Stimulated activated CD4-positive, alpha-beta T cell treated with anti-CD3 and anti-CD28 coated beads, Interleukin-12 subunit alpha, Interleukin-12 subunit beta, amount 100 ng/mL, for 24 hours (primary cell): ENCODE data around the gene MRPL23.
"Not testable (repeated sequence)": the region's sequence is repeated elsewhere in the genome, so short reads cannot be mapped to it uniquely, and the experiment has no call there.

ENCODE experiments used
- DNase-seq, 2 experiments: peaks; one replicate each; pipeline ENCODE4 v3.0.0-alpha.2; 2020; ENCODE audit warnings: low read depth in 2 of 2

Gene MRPL23

GRCh38 chr11:1933416-1934334 is 13.5 kb upstream of the MRPL23 start:
- DNase-seq = no peak

- no peak for DNase-seq
These were observed 12.6 kb upstream of the MRPL23 start for GRCh38 chr11:1934335-1935155.

GRCh38 chr11:1935156-1936071 is 11.7 kb upstream of the MRPL23 start:
- DNase-seq = no peak

DNA sequence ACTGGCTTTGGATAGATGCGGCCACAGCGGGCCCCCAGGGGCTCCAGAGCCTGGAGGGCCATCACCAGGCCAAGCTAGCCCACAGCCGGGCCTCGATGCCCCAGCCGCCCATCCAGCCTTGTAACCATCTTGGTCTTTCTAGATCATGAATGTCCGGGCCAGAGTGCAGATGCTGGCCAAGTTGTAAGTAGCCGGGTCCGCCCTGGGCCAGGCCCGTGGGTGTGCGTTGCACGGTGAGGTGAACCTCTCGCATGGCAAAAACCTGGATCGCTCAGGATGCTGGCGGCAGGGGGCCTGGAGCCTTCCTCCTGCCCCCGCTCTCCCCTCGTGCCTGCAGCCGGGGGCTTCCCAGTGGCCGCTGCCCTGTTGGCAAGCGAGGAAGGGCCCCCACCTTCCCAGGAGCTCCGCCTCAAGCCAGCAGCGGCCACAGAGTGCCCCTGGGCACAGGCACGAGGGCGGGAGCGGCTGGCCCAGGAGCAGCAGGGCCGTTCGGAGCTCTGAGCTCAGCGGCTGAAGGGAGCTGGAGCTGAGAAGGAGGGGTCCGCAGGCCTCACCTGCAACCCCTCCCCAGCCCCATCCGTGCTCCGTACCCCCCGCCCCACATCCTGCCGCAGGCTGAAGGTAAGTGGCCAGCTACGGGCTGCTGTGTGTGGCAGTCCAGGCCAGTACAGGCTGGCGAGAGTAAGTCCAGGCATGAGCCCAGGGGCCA is 10.9 kb upstream of the MRPL23 start:
- DNase-seq = no peak

DNA sequence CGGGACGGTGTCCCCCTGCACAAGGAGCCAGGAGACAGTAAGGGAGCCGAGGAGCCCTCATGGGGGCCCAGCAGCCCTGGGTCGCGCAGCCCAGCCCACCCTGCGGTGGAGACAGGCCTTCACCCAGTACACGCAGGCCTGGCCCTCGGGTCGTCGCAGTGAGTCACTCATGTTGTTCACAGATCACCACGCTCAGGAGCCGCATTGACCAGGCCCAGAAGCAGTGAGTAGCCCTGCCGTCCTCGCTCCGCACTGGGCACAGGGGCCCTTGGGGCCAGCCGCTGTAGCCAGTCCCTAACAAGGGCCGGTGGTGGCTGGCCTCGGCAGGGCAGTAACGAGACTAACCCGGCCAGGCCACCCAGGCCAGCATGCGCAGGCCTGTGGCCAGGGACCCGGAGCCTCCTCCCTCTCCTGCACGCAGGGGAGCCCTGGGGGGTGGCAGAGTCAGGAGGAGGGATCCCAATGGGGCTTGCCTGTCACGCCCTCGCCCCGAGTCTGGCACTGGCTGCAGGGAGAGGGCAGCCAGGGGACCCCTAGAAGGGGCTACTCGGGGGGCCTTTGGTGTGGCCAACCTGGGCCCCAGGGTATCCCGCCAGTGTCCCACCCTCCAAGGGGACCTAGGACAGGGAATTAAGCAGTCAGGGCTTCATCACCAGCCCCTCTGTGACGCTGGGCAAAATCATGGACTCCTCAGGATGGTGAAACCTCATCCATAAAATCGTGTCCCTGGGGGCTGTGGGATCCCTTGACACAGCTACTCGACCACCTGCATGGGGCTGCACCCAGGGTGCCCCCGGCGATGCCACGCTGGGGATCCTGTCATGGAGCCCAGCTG is 10.1 kb upstream of the MRPL23 start:
- no peak for DNase-seq

GRCh38 chr11:1937616-1938342 is 9.4 kb upstream of the MRPL23 start:
- DNase-seq = no peak

DNA sequence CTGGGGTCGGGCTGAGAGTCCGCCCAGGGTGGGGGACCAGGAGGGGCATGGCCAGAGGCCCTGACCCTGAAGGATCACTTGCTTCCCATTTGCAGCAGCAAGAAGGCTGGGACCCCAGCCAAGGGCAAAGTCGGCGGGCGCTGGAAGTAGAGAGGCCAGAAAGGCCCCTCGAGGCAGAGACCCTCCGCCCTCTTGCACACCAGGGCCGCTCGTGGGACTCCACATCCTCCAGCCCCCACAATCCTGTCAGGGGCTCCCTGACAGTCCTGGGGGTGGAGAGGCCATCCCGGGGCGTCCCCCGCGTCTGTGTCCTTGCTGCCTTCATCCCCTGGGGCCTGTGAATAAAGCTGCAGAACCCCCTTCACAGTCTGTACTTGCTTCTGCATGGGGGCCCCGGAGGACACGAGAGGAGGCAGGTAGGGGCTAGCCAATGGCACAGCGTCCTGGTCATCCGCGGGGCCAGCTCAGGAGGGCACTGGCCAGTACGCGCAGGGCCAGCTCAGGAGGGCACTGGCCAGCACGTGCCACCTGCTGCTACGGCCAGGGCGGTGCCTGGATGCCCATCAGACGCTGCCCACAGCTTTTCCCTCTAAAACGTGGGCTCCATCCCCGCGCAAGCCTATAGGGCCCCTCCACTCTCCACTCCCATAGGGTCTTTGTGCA is 8.7 kb upstream of the MRPL23 start:
- no peak for DNase-seq

- no peak for DNase-seq
These were observed 8.0 kb upstream of the MRPL23 start for GRCh38 chr11:1939006-1939625.

GRCh38 chr11:1939788-1940187 is 7.3 kb upstream of the MRPL23 start:
- not testable (repeated sequence) for DNase-seq

DNA sequence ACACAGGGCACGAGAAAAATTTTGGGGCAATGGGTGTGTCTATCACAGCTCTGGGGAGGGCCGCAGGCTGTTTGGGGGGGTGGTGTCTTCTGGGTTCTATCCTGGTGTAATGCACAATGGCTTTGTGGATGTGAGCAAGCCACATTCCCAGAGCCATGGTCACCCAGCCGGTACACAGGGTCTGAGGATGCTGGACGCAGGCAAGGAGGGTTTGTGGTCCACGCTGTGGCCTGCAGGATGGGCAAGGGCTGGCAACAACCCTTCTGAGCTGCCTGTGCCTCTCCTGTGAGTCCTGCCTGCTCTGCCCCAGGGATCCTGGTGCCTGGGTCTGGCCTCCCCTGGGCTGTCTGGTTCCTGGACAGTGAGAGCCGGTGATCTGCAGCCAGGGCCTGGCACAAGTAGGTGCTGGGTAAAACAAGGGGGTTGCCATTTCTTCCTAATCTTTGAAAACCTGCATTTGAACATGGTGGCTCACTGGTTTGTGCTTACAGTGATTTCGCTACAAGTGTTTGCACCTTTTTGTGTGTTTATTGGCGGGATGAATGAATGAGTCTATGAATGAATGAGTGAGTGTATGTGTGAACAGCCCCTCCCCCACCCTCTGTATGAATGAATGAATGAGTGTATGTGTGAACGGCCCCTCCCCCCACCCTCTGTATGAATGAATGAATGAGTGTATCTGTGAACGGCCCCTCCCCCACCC is 4.4 kb upstream of the MRPL23 start:
- DNase-seq = no peak

GRCh38 chr11:1943576-1943975 is 3.6 kb upstream of the MRPL23 start:
- no peak for DNase-seq

GRCh38 chr11:1943977-1944376 is 3.2 kb upstream of the MRPL23 start:
- DNase-seq = no peak

GRCh38 chr11:1947592-1948237 is 583 bp downstream of the MRPL23 start:
- DNase-seq = no peak

GRCh38 chr11:1948389-1948788 is 1.3 kb downstream of the MRPL23 start:
- no peak for DNase-seq

- no peak for DNase-seq
These were observed 2.2 kb downstream of the MRPL23 start for GRCh38 chr11:1949302-1949701.

GRCh38 chr11:1949922-1950321 is 2.8 kb downstream of the MRPL23 start:
- no peak for DNase-seq

DNA sequence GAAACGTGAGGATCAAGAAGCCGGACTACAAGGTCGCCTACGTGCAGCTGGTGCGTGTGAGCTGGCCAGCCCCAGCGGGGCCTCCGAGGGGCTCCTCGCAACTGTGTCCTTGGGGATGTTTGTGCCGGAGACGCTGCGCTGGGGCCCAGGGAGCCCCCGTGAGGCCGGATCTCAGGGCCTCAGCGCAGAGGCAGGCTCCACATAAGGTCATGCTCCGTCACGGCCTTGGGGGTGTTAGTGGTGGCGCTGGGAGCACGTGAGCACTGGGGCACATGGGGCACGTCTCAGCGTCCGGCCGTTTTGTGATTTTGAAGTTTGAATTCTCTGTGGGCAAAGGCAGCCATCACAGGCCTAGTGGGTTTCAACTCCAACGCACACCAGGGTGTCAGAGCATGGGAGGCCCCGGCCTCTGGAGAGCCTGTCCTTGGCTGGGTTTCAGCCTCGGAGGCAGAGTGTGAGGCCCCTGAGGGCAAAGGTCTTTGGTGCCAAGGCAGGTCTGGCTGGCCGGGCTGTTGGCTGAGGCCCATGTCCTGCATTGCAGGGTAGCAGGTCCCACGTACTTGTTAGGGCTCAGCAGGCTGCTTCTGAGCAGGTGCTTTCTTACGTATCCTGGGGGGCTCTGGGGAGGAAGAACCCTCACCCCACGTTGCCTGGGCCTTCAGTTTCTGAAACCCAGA is 5.8 kb downstream of the MRPL23 start:
- no peak for DNase-seq
